HepG2 (cell line): ENCODE measurements around the gene GAREM2. TPM values are rescaled to one million over a fixed set of nuclear protein-coding genes. Genes with fewer than 3 reads are reported as not detected.

Experiments used
- ATAC-seq: fragments of 200-7000 bp; cut with Tn5 transposase; 3 replicates; pipeline ENCODE4 v1.9.1; 2020; ENCODE audit warnings: mild to moderate bottlenecking, moderate library complexity
- BruUV-seq: library from RNA; stranded (reverse); fragments of 400-500 nt; replicated peaks from 2 replicates; lab custom pipeline; 2021; lab: Mats Ljungman, UMichigan
- CTCF ChIA-PET: fragments of 300-600 bp; formaldehyde crosslinking; extraction: SDS; loops from one replicate; lab custom pipeline; 2021; ENCODE audit warnings: low total read pairs, inconsistent platforms, low intra/inter-chr PET ratio; lab: Yijun Ruan, JAX
- POLR2A ChIA-PET: fragments of 350-600 bp; sonication (Branson Sonifier 250); formaldehyde crosslinking; loops from one replicate; lab custom pipeline; 2020; ENCODE audit warnings: antibody characterized with exemption, inconsistent platforms; lab: Yijun Ruan, JAX
- DNase-seq: peaks from one replicate; pipeline ENCODE4 v3.0.0-alpha.2; 2015; ENCODE audit warnings: low spot score
- FAIRE-seq: peaks from 3 replicates; lab custom pipeline; 2011; peaks lifted over from hg19 to GRCh38; lab: Jason Lieb, UNC
- H2AFZ ChIP-seq: one replicate; pipeline ENCODE4 v1.6.1; 2011; ENCODE audit warnings: low read length, inconsistent platforms
- H3K27ac ChIP-seq: fragments of 300-600 bp; 3 replicates; pipeline ENCODE4 v1.8.0; 2011; ENCODE audit warnings: mixed run types, mild to moderate bottlenecking, mixed read lengths, low read length, inconsistent platforms; ENCODE audit not compliant: insufficient read depth; ENCODE audit errors: extremely low read length
- H3K27me3 ChIP-seq, 2 experiments: fragments of 200-600 bp in 1 of 2; 2 replicates in 1 of 2; 3 replicates in 1 of 2; pipeline versions ENCODE4 v1.6.0 to v1.8.0; 2011; ENCODE audit warnings: low read length in 2 of 2, mild to moderate bottlenecking in 2 of 2, moderate library complexity in 2 of 2, inconsistent platforms in 1 of 2; ENCODE audit not compliant: insufficient read depth in 2 of 2, control insufficient read depth in 1 of 2
- H3K36me3 ChIP-seq, 2 experiments: fragments of 200-600 bp in 1 of 2; replicated peaks in 1 of 2; 2 replicates in 1 of 2; 3 replicates in 1 of 2; pipeline versions ENCODE4 v1.5.1 to v1.8.0; 2011; ENCODE audit warnings: low read length in 2 of 2, inconsistent platforms in 1 of 2; ENCODE audit not compliant: insufficient read depth in 2 of 2, control insufficient read depth in 1 of 2
- H3K4me1 ChIP-seq: 2 replicates; pipeline ENCODE4 v1.5.1; 2012; ENCODE audit warnings: low read length, inconsistent platforms; ENCODE audit not compliant: insufficient read depth
- H3K4me2 ChIP-seq: 2 replicates; pipeline ENCODE4 v1.6.0; 2011; ENCODE audit warnings: low read depth, low read length, inconsistent platforms
- H3K4me3 ChIP-seq, 3 experiments: fragments of 200-600 bp in 1 of 3; sonication (generic), shearing (Covaris generic) in 1 of 3; replicated peaks in 1 of 3; 2 replicates each; pipeline ENCODE4 v1.5.1; 2011 to 2016; ENCODE audit warnings: low read length in 3 of 3, inconsistent platforms in 2 of 3, low read depth in 2 of 3, mild to moderate bottlenecking in 2 of 3, control low read depth in 1 of 3, mixed read lengths in 1 of 3; ENCODE audit not compliant: insufficient read depth in 1 of 3
- H3K79me2 ChIP-seq: one replicate; pipeline ENCODE4 v1.6.1; 2011; ENCODE audit warnings: low read length, inconsistent platforms; ENCODE audit not compliant: insufficient read depth
- H3K9ac ChIP-seq: 2 replicates; pipeline ENCODE4 v1.6.0; 2011; ENCODE audit warnings: mild to moderate bottlenecking, low read depth, low read length, inconsistent platforms; ENCODE audit not compliant: insufficient read depth
- H3K9me3 ChIP-seq: 2 replicates; pipeline ENCODE4 v1.5.1; 2012; ENCODE audit warnings: mild to moderate bottlenecking, low read length
- H4K20me1 ChIP-seq: 2 replicates; pipeline ENCODE4 v1.6.0; 2011; ENCODE audit warnings: inconsistent platforms, mild to moderate bottlenecking, low read length, moderate library complexity; ENCODE audit not compliant: insufficient read depth
- SOX6 ChIP-seq, 2 experiments: fragments of 450-650 bp in 1 of 2; sonication (generic) in 1 of 2; formaldehyde crosslinking in 1 of 2; IDR thresholded peaks; 2 replicates each; pipeline versions ENCODE4 v1.4.0 to v1.6.1; 2017 to 2020; ENCODE audit warnings: antibody characterized with exemption in 1 of 2, mild to moderate bottlenecking in 1 of 2, missing genetic modification reagents in 1 of 2
- THYN1 ChIP-seq: sonication (generic); formaldehyde crosslinking; IDR thresholded peaks from 2 replicates; pipeline ENCODE4 v1.8.1; 2023; ENCODE audit warnings: low read depth, mild to moderate bottlenecking, moderate library complexity, missing genetic modification reagents, borderline replicate concordance
- ZNF121 ChIP-seq: sonication (generic); formaldehyde crosslinking; IDR thresholded peaks from 2 replicates; pipeline ENCODE4 v1.5.0; 2020; ENCODE audit warnings: mild to moderate bottlenecking, missing genetic modification reagents
- ZSCAN31 ChIP-seq: sonication (generic); formaldehyde crosslinking; IDR thresholded peaks from 2 replicates; pipeline ENCODE4 v1.5.0; 2020; ENCODE audit warnings: low read depth, mild to moderate bottlenecking, missing genetic modification reagents
- WGBS: methylation state at CpG from one replicate; pipeline ENCODE4 v1.1.6; 2017; ENCODE audit warnings: low lambda C conversion rate; 5-methylcytosine and 5-hydroxymethylcytosine counted together
- in situ Hi-C: cut with HindIII; loops from 2 replicates; pipeline ENCODE4 v1.10.0; 2017; ENCODE audit warnings: low pct_unique_long_range_greater_than_20kb; ENCODE audit not compliant: extremely low pct_ligation_motif_present
- intact Hi-C: fragments of 100-400 bp; cut with micrococcal nuclease; formaldehyde crosslinking; loops from one replicate; pipeline ENCODE4 v1.10.0; 2022; ENCODE audit not compliant: unreplicated experiment
- polyA plus RNA-seq, 8 experiments: library from polyadenylated mRNA; depleted of rRNA in 3 of 8; stranded (reverse) in 7 of 8; unstranded in 1 of 8; fragments of >200 nt; fragmentation: Illumina TruSeq in 4 of 8; extraction: Trizol in 4 of 8; gene quantifications; 2 replicates each; pipeline versions ENCODE4 v1.2.1 to v1.2.3, GENCODE V29; 2011 to 2016; ENCODE audit warnings: low read depth in 4 of 8, missing spikeins in 1 of 8, mixed read lengths in 1 of 8; ENCODE audit not compliant: insufficient read depth in 1 of 8
- total RNA-seq, 5 experiments: library from RNA; depleted of rRNA; stranded (reverse); fragments of >200 nt; fragmentation: Illumina TruSeq; extraction: Trizol; gene quantifications; 2 replicates each; pipeline ENCODE4 v1.2.3, GENCODE V29; 2016; ENCODE audit warnings: low read depth in 1 of 5
- TF ChIP-seq, protein P1 (sequence below): sonication (generic); IDR thresholded peaks from 2 replicates; pipeline ENCODE4 v1.6.1; 2016; ENCODE audit warnings: low read depth, borderline replicate concordance

GAREM2 gene
- total and polyA plus RNA-seq, 2 of the 13 experiments (the other 11 are each of a cell fraction or from before 2014, with no cell fraction given): 0.29 to 0.38 TPM

DNA sequence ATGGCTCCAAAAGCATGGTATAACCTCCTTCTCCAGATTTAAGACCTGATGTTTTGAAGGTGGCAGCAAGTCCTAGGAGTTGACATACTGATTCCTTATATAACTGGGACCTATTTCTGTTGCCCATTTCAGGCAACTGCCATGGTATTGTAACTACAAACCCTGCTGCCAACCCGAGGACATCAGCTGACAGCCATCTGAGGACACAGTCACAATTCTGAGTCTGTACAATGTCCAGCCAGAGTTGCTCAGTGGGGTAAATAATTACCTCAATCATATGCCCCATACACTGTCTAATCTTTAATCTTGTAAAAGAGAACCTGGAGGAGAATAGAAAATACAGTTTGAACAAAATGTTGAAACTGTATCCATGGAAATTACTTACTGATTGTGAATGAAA is 8.7 kb upstream of the GAREM2 start:
- no peak for FAIRE-seq
- Histone ChIP-seq H3K27me3 (peaks cover 0 to 5% of the 10 kb centered on the region in 2 experiments; a peak in 1 of 5 replicates), H3K9me3 (no peaks in the 10 kb centered on the region), H3K36me3 (no peaks in the 10 kb centered on the region), H3K27ac (no peak overlapping the region), H3K4me1 (peaks cover 12% of the 10 kb centered on the region), H4K20me1 (no peaks in the 10 kb centered on the region), H3K4me2 (peak overlapping the region; percentile 49), H3K79me2 (no peaks in the 10 kb centered on the region), H3K4me3 (no peak overlapping the region), H3K9ac (no peak overlapping the region), H2AFZ (peak overlapping the region; percentile 44)
- 0% methylated on average over 1 of the region's 1 CpG for WGBS
- no peak for TF ChIP-seq ZSCAN31 (CRISPR knock-in tag)
- no peak for TF ChIP-seq SOX6 (IDR thresholded peaks at IDR 0.05)
- TF ChIP-seq SOX6 (CRISPR knock-in tag; IDR thresholded peaks at IDR 0.05): 0 out of 2 replicates have a peak, but pooled peaks have one; percentile 14
- TF ChIP-seq, protein P1, sequence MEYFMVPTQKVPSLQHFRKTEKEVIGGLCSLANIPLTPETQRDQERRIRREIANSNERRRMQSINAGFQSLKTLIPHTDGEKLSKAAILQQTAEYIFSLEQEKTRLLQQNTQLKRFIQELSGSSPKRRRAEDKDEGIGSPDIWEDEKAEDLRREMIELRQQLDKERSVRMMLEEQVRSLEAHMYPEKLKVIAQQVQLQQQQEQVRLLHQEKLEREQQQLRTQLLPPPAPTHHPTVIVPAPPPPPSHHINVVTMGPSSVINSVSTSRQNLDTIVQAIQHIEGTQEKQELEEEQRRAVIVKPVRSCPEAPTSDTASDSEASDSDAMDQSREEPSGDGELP: peak; percentile 60
- intact Hi-C loops (no loop called here), in situ Hi-C loops (no loop called here)
- CTCF ChIA-PET: no interaction called here
- peak; percentile 89 for ATAC-seq
- no peak for DNase-seq
- no TSS peak for BruUV-seq
- POLR2A ChIA-PET: no interaction called here

DNA sequence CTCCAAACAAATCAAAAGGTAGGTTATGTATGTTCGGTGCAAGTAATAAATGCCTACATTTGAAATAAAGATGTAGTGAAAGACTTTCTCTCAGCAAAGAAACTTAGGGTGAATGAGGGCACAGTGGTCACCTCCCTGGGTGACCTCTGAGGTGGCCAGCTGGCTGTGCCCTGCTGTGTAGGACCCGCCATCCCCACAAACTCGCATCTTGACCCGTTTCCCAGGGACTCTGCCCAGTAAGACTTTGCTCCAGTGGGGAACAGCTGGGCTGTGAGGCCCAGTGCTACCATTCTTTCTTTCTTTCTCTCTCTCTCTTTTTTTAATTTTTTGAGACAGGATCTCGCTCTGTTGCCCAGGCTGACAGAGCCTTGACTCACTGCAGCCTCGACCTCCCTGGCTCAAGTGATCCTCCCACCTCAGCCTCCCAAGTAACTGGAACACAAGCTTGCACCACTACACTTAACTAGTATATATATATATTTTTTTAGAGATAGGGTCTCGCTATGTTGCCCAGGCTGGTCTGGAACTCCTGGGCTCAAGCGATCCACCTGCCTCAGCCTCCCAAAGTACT is 8.2 kb upstream of the GAREM2 start:
- Histone ChIP-seq H3K27me3 (peaks cover 0 to 10% of the 10 kb centered on the region in 2 experiments; a peak in 3 of 5 replicates), H3K4me2 (peak overlapping the region; percentile 49), H3K27ac (no peak overlapping the region), H3K4me3 (no peak overlapping the region), H4K20me1 (no peaks in the 10 kb centered on the region), H3K4me1 (peaks cover 12% of the 10 kb centered on the region), H3K9me3 (no peaks in the 10 kb centered on the region), H2AFZ (no peak overlapping the region), H3K79me2 (no peaks in the 10 kb centered on the region), H3K36me3 (no peaks in the 10 kb centered on the region), H3K9ac (no peak overlapping the region)
- in situ Hi-C loops: no loop called here
- TF ChIP-seq ZNF121 (CRISPR knock-in tag) (peak; percentile 30; the same call in 1 of the 2 replicates), THYN1 (no peak)
- FAIRE-seq (no peak), DNase-seq (no peak), ATAC-seq (peak; percentile 54)
- ChIA-PET CTCF (no interaction called here), POLR2A (interaction anchor here (0.7 kb wide), 1 partner anchor 52 kb away, joined by 4 read pairs; no protein-coding TSS in a partner anchor)
- BruUV-seq: no TSS peak
- intact Hi-C loops: no loop called here
- WGBS: 34% methylated on average over 8 of the region's 8 CpGs
